Hematopoietic multipotent progenitor cell treated with erythropoietin and hydrocortisone succinate and interleukin-3 and kit ligand, for 8 days (in vitro differentiated cells): ENCODE results near the gene NCKIPSD.

ENCODE experiments used
- DNase-seq: peaks from one replicate; pipeline ENCODE4 v3.0.0-alpha.2; 2015

The NCKIPSD gene

DNA sequence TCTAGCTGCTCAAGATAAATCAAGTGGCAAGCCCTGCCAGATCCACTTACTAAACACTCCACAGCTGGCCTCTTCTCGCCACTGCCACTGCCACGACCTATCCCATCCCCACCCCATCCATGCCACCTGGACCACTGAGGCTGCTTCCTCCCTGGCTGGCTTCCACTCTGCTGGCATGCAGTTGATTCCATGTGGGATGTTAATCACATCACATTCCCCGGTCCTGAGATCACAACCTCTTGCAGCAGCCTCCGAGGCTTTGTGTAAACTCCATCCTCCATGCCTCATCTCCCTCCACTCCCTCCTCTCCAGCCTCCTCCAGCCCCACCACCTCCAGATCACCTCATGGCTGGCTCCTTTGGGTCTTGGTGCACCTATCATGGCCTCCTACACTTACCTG, 7.7 kb downstream of the NCKIPSD start:
- no peak for DNase-seq

DNA sequence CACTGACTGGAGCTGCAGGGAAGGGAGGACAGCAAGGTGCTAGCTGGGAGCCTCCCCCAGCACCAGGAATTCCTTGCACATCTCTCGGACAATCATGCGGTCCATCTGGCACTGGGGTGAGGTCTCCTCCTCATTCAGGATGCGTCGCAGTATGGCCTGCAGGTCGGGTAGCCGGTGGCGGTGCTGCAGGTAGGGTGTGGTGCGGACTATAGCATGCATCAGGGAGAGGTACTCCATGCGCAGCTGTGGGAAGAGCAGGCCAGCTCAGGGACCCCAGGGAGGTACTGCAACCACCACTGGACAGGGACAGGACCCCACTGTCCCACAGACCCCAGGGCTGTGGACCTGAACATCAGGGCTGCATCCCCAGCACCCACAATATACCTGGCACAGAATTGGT, 11.2 kb downstream of the NCKIPSD start:
- DNase-seq, result no peak

DNA sequence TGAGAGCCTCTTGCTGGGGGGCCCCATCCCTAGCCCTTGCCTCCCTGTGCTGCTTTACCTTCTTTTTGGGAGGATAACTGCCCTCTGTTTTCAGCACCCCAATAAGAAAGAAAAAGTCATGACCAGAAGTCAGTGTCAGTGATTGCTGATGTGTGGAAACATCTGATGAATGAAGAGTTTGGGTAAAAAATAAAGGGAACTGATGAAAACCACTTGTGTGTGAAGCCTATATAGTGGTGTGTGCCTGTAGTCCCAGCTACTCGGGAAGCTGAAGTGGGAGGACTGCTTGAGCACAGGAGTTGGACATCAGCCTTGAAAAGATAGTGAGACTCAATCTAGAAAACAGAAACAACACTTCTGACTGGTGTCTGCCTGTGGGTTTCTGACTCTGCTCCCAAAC, 13.2 kb downstream of the NCKIPSD start:
- no peak for DNase-seq

DNA sequence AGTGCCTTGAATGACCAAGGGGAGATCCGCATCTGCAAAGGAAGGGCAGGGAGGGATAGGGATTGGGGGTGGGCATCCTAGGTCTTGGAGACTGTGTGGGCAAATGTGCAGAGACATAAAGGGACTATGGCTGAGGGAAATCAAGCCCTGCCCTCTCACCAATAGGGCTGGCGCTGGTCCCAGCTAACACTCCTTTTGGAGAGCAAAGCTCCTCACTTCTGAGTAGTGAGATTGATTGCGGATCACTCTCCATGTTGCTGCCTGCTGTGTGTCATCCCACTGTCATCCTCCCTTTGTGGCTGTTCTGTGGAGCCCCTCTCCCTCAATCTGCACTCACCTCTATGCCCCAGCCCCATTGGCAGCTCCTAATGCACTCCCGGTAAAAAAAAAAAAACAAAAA, 20.8 kb downstream of the NCKIPSD start:
- no peak for DNase-seq

DNA sequence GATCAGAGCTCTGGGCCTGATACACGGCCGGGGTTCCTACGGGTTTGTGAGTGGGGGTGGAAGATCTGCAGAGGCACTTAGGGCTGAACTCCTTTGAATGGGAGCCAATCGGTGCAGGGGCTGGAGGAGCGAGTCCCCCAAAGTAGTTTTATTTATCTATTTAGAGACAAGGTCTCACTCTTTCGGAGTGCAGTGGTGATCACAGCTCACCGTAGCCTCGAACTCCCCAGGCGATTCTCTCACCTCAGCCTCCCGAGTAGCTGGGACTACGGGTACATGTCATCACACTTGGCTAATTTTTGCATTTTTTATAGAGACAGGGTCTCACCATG, 21.4 kb downstream of the NCKIPSD start:
- DNase-seq, result no peak

DNA sequence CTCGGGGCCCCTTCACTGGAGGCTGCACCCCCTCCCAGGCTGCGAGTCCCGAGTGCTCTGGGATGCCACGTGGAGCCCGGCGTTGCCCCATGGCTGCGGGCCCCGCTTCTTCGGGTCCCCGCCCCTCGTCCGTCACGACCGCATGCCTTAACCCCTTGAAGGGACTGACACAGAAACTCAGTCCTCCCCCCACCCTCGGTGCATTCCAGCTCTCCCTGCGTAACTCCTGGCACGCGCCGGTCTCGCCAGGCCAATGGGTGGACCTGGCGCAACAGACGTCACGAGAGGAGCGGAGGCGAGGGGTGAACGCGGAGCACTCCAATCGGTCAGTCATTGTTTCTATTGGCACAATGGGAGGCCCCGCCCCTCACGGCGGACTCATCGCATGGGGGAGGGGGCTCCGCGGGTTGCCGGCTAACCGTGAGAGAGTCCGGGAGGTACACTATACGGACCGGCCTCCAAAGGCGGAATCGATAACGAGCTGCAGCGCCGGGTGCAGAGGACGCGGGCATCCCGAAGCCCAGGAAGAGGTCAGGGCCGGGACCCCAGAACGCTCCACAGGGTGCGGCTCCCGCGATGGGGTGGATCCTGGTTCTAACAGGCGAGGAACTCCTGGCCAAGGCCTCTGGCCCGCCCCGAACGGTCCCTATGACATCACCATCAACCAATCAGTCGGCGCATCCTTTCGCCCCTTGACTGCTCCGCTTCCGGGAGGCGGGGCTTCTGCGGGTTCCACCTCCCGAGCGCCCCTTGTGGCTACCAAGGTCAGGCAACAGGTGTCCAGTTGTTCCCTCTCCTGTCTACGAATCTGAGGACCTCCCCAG, 22.0 kb downstream of the NCKIPSD start:
- peak; percentile 98 for DNase-seq

DNA sequence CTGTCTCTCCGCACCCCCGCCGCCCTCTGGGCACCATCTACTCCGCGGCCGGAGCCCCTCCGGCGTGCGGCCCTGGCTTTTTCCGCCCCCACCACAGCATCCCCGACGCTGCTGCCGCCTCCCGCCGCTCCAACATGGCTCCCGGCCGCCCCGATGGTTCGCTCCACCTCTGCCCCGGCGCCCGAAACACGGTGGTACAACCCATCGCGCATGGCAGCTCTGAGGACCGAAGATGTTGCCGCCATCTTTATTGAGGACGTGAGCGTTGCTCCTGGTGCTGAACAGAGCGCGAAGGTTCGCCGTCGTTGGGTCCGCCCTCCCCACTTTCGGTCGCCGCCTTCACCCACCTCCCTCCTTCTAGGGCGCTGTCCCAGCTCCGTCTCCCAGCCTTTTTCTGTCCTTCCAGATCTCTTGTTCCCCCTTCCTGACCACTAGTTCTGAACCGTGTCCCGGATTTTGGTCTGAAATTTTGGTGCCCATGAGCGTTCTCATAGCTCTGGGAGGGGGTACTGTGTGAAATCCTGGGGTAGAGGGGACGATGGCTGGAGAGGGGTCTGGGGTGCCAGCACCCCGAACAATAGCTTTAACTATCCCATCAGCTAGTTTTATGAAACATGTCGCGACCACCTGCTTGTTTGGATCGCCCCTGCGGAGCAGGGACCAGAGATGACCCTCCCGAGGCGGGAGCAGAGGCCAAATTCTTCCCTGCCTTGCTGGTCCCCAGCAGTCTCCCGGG, 22.8 kb downstream of the NCKIPSD start, which contains the start of gene CELSR3:
CELSR3 (minus strand) TSS at position 134 of the 736 bp plus-strand sequence. CDS start 252 bp downstream, outside the sequence.
- DNase-seq, result peak; percentile 90

DNA sequence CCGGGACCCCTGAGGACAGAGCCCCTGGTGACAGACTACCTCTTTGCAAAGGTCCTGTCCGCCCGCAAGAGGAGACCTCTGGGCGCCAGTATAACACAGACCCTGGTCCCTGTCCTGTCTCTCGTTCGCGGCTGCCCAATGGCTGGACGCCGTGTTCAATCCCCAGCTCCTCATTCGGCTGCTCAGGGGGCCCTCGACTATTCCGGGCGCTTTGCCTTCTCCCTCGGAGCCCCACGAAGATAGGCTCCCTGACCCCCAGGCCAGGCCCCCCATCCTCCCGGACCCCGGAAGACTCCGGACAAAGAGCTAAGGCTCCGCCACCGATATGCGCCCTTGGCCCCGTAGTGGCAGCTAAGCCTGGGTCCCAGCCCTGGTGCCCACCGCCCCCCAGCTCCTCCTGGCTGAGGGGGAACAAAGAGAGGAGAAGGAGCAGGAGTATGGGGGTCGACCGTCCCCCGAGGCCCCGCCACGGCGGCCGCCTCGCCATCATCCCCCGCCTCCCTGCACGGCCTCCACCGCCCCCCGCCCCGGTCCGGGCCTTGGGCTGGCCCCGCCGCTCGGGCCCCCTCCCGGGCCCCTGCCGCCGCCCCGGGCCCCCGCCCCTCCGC, 23.5 kb downstream of the NCKIPSD start:
- DNase-seq, result no peak

GRCh38 chr3:48661501-48662144, 24.1 kb downstream of the NCKIPSD start:
- peak; percentile 51 for DNase-seq

DNA sequence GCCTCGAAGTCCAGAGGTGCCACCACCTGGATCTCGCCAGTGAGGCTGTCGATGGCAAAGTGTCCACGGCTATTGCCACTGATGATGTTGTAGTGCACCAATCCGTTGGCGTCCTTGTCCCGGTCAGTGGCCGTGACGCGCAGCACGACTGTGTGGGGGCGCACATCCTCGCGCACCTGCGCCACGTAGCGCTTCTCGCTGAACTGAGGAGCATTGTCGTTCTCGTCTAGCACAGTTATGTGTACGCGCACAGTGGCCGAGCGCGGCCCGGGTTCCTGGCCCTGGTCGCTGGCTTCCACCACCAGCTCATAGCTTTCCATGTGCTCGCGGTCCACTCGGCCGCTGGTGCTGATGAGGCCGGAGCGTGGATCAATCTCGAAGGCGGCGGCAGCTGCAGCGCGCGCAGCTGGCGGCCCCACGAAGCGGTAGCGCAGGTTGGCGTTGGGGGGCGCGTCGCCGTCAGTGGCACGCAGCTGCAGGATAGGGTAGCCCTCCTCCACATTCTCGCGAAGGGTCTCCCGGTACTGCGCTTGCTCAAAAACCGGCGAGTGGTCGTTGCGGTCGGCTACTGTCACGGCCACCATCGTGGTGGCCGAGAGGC, 24.8 kb downstream of the NCKIPSD start:
- DNase-seq, result no peak

DNA sequence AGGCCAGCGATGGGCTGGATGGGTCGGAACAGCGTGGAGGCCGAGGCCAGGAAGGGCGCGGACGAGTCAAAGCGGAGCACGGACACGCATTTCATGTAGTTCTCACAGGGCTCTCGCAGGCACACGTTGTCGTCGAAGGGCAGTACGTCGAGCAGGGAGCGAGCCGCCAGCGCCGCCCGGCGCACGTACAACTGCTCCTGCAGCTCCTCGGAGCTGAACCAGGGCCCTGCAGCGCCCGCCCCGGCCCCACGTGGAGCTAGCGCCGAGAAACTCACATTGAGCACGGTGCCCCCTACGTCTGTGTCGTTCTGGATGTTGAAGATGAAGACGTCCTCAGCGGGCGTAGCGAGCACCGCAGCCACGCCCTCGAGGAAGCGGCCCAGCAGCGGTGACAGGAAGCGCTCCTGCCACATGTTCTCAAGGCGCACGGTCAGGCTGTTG, 28.9 kb downstream of the NCKIPSD start:
- no peak for DNase-seq

DNA sequence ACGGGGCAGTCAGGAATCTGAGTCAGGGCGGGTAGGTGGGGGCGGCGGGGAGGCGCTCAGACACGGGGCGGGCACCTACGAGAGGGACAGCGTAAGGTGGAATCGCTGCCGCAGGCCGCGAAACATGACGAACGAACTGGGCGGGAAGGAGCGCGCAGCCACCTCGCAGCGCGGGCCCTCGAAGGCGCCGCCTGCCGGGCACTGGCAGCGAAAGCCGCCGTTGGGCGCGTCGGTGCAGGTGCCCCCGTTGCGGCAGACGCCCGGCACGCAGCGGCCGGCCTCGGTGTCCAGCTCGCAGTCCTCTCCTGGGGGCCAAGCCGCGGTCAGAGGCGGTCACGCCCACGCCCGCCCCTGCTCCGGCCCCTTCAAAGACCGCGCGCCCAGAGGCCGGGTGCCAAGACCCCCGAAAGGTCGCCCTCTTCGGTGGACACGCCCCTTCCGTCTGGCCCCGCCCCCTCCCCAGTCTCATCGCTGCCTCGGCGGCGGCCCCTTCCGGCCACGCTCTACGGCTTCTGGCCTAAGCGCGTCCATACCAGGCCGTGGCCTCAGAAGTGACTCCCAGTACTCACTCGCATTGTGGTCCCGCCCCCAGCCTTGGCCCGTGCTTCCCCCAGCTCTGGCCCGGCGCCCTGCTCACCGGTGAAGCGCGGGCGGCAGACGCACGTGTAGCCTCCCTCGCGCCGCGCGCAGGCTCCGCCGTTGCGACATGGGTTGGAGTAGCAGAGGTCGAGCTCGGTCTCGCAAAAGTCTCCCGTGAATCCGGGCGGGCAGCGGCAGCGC, 29.5 kb downstream of the NCKIPSD start:
- DNase-seq, result peak; percentile 83

DNA sequence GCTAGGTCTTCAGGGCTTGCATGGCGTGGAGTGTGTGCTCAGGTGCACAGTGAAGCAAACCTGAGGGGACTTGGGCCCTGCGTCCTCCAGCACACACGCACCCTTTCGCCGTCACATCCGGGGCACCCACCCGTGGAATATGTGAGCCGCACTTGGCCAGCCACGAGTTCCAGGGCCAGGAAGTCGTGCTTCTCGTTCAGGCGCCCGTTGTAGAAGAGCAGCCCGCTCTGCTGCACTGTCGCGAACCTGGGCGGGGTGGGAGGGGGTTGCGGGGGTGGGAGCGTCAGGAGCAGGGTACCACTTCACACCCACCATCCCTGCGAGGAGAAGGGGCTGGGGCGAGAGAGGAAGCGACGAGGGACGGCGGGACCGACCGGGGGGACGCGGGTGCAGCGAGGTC, 30.1 kb downstream of the NCKIPSD start:
- DNase-seq, result no peak

DNA sequence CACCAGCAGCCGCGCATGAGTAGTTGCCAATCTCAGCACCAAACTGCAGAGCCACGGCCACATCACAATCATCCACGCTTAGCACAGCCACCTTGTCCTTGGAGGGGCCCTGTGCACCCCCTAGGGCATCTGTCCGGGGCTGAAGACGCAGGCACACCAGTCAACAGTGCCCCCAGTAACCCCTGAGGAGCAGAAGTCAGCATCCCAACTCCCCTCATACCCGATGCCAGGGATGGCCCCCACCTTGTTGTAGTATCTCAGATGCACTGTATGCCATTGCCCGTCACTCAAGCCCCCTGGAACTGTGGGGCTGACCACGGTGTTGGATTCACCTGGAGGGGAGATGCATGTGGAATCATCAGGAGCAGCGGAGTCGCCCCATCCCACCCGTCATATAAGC, 30.7 kb downstream of the NCKIPSD start:
- no peak for DNase-seq

GRCh38 chr3:48652923-48653715, 32.6 kb downstream of the NCKIPSD start:
- no peak for DNase-seq

DNA sequence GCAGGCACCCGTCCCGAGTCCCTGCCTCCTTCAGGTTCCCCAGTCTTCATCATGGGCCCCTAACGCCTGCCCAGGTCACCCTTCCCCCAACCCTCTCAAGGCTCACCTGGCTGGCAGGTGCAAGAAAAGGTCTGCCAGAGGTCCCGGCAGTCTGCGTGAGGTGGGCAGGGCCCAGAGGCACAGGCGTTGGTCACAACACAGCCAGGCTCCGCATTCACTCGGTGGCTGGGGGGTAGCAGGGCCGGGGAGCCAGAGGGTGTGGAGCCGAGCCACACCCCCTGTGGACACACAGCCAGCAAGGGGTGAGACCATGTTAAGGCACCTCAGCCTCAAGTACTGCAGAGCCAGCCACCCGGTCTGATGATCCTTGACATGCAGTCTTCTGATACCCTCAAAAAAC, 33.9 kb downstream of the NCKIPSD start:
- no peak for DNase-seq

GRCh38 chr3:48650723-48651122, 35.0 kb downstream of the NCKIPSD start:
- DNase-seq, result peak; percentile 41

DNA sequence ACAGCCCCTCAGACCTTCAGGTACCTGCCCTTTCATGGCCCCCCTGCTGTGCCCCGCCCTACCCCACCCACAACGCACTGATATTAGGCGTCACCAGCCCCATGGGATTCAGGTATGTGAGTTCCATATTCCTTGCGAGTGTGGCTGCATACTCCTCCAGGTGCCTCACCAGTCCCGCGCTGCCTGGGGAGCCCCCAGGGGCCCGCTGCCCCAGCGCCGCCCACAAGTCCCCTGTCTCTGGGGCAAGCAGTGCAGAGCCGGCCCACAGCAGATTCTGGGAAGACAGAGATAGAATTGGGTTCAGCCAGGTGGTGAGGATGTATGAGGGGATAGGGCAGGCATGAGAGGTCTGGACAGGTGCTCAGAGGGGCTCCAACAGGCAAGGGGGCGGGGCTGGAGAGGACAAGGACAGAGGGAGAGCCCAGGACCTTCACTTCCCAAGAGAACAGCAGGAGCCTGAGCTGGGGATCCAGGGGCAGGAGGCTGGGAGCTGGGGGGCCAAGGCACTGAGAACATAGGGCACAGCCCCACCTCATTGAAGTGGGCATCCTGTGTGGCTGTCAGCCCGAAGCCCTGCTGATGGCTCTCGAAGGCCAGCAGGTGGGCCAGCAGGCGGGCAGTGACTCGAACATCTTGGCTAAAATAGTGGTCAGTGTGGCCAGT, 37.4 kb downstream of the NCKIPSD start:
- DNase-seq, result no peak

GRCh38 chr3:48647714-48648113, 38.0 kb downstream of the NCKIPSD start:
- no peak for DNase-seq

- DNase-seq, result no peak
Measured at GRCh38 chr3:48644898-48645760, 40.6 kb downstream of the NCKIPSD start.
